Esophagus mucosa (tissue), 1 donor: ENCODE measurements around the gene ANKRD53. TPM values are rescaled to one million over a fixed set of nuclear protein-coding genes. Genes with fewer than 3 reads are reported as not detected.

Source experiments
- ATAC-seq: fragments of 200-7000 bp; cut with Tn5 transposase; one replicate; pipeline ENCODE4 v1.9.1; 2020
- total RNA-seq: library from RNA; stranded (reverse); gene quantifications from one replicate; pipeline ENCODE4 v1.2.4, GENCODE V29; 2023
- donor health status: DM: yes; HTN: yes; CAD: no.

The ANKRD53 gene, protein sequence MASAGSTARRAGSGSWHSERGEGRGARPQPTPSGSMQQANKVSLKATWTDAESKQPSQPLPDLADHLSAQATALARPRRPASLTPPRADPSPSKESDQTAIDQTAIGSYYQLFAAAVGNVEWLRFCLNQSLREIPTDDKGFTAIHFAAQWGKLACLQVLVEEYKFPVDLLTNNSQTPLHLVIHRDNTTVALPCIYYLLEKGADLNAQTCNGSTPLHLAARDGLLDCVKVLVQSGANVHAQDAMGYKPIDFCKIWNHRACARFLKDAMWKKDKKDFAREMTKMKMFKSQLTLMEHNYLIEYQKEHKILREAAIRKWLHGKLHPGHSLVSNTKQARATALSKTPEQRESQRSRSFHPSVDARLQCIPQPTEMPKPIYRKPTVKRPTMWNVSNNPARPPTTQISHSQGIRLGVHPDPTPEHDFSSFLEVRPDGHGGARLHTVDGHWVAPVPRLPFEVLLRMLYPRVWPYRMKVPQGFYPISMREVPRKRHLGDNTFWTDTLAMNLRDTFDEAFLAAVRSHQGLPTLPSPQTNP
- 0.40 TPM for total RNA-seq

DNA sequence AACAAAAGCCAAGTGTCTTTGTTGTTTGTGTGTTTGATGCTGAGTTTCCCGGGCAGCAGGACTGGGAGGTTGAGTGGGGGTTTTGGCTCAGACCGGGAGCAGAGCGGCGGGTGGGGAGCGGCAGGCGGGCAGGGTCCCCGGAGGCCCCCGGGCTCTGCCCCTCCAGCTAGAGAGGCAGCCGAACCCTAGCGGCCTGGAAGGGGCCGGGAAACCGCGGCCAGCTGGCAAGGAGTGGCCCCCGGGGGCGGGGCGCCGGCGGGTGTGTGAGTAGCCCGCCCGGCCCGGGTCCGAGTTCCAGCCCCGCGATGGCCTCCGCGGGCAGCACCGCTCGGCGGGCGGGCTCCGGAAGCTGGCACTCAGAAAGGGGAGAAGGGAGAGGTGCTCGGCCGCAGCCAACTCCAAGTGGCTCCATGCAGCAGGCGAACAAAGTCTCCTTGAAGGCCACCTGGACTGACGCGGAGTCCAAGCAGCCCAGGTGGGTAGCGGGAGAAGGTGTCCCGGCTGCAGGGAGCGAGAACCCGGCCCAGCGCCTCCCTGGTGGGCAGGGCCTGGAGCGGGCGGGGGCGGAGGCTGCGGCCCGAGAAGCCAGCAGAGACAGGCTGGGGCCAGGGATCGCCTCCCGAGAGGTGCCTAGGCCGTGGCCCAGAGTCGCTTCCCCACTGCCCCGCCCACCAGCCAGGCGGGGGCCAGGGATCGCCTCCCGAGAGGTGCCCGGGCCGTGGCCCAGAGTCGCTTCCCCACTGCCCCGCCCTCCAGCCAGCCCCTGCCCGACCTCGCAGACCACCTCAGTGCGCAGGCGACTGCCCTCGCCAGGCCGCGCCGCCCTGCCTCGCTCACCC, at the start of gene ANKRD53:
Gene ANKRD53 (plus strand): TSS at position 290 of the 839 bp plus-strand sequence. CDS start 16 bp downstream, at position 306.
- ATAC-seq, result peak; percentile 73

DNA sequence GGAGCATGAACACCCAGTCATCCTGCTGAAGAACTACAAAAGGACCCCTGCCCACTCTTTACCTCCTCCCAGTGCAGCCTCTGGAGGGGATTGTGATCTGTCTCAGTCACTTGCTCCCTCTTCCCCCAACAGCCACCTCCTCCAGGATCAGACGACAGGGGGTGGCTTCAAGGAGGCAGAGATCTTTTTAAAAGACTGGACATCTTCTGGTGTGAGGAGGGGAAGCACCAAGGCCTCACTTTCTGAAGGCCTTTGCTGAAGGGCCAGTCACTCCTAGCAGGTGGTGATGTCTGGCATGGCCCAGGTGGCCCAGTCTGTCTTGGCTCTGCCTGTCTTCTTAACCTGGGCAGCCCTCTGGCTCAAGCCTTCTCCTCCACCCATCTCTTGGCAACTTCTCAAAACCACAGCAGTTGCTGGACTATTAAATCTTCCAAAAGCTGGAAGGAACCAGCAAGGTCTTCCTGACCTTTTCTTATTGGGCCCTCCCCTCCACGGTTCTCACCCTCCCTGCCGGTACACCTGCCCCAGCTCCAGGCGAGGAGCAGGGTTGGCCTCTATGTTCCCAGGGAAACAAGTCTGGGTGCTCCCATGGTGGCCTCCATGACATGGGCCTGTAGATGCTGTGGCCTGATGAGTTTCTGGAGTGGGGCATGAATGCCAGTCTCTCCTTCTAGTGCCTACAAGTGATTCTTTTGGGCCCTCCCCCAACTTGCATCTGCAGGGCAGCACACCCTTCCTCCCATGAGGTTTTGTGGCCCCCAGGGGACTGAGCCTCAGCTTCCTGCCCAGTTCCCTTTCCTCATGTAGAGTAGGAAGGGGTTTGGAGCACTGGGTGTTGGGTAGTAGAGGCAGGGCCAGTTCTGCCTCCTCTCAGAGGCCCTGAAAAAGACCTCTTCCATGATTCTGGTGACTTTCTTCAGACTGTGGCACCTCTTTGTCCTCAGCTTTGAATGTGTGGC, 47.8 kb upstream of the ANKRD53 start:
- no peak for ATAC-seq

DNA sequence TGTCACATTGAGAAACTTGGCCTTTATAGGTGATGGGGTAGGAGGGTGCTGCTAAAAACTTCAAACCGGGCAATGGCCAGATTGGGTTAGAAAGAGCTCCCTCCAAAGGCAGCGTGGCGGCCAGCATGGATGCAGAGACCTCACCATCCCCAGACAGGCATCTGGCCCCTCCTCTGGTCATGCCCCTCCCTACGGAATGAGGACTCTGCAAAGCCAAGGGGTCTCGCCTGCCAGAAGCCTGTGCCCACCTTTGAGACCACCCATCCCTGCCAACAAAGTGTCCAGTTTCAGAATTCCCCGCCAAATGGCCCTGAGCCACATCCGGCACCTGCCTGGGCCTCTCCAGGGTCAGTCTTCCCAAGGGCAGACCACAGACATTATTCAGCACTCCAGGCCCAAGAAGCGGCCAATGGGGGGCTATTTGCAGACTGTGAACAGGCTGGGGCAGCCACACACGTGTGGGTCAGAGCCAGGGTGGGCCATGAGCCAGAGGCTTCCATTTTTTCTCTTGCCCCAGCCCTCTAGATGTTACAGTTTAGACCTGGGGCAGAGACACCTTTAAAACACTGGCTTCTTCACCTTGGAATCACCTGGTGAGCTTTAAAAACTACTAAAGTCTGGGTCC, 46.9 kb upstream of the ANKRD53 start:
- no peak for ATAC-seq

DNA sequence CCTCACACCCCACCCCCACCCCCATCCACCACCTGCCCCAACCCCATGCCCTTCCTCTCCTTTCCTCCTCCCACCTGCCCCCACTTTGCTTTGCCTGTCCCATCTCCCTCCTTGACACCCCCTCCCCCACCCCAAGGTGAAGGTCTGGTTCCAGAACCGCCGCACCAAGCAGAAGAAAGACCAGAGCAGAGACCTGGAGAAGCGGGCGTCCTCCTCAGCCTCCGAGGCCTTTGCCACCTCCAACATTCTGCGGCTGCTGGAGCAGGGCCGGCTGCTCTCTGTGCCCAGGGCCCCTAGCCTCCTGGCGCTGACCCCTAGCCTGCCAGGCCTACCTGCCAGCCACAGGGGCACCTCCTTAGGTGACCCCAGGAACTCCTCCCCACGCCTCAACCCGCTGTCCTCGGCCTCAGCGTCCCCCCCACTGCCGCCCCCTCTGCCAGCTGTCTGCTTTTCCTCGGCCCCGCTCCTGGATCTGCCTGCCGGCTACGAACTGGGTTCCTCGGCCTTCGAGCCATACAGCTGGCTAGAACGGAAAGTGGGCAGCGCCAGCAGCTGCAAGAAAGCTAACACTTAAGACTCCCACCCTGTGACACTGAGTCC, 45.7 kb upstream of the ANKRD53 start:
- no peak for ATAC-seq

DNA sequence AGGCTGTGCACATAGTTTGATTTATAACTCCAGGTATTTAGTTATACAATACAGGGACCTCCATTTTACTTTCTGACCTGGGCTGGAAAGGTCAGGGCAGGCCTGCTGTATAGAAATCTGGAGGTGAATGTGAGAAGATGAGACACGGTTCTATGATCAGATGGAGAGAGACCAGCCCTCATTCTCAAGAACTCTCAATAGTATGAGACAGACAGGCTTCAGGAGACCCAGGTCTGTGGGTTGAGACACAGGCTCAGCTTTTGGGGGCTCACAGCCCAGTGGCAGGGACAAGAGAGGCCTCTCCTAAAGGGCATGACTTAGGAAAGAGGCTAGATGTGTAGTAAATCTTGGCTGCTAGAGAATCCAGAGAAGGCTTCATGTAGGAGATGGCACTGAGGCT, 43.4 kb upstream of the ANKRD53 start:
- no peak for ATAC-seq

DNA sequence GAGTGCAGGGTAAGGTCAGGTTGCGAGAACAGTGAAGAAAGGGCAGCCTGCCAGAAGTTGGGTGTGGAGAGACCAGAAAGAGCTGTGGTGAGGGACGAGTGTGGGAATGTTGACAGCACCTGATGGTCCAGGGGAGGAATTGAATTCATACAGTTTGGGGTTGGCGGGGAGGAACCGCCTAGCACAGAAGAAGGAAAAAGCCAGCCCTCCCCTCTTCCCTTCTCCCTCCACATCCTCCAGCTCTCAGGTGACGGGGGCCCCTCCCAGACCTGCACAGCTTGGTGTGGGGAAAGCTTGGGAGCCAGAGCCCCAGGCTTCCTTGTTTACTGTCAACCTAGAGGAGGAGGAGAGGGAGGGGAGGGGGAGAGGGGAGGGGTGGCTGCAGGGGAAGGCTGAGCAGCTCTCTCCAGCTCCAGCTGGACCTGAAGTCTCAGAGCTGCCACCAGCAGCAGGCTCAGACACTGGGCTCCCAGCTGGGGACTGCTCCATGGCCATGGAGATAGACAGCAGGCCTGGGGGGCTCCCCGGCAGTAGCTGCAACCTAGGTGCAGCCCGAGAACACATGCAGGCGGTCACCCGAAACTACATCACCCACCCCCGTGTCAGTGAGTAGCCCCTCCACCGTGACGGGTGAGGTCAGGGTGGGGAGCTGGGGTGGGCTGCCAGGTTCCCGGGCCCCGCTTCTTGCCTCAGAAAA, 42.8 kb upstream of the ANKRD53 start, which contains the start of gene ATP6V1B1:
Gene ATP6V1B1 (plus strand): TSS at position 433 of the 697 bp plus-strand sequence. CDS start 55 bp downstream, at position 488.
- no peak for ATAC-seq

DNA sequence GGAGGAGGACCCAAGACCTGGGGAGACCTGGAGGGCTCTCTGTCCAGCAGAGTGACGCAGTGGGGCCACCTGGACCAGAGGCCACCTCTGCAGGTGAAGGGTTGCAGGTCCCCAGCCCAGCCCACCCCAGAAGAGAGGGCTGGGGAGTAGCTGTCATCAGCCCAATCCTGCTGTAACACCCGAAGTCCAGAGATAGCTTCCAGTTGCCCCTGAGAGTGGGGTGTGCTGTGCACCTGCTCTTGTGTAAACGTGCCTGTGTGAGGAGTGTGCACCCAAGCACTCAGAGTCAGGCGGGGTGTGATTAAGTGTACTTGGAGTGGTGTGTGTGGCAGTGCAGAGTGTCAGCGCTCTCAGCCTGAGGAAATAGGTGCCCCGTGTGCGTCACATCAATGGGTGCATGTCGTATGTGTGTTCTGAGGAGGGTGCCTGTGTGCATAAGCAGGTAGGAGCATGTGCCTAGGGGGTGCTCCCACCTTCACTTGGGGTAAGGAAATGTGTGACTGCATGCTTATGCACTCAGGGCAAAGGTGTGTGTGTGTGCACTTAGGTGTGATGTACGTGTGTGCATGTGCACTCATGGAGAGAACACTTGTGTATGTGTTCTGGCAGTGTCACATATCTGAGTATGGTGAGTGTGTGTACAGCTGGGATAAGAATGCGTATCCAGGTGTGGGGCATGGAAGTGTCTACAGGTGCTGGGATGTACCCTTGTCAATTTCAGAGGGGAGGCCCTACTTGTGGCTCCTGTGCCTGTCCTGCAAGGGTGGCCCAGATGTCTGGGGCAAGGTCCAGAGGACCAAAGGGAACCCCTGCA, 42.1 kb upstream of the ANKRD53 start:
- ATAC-seq, result peak; percentile 12

DNA sequence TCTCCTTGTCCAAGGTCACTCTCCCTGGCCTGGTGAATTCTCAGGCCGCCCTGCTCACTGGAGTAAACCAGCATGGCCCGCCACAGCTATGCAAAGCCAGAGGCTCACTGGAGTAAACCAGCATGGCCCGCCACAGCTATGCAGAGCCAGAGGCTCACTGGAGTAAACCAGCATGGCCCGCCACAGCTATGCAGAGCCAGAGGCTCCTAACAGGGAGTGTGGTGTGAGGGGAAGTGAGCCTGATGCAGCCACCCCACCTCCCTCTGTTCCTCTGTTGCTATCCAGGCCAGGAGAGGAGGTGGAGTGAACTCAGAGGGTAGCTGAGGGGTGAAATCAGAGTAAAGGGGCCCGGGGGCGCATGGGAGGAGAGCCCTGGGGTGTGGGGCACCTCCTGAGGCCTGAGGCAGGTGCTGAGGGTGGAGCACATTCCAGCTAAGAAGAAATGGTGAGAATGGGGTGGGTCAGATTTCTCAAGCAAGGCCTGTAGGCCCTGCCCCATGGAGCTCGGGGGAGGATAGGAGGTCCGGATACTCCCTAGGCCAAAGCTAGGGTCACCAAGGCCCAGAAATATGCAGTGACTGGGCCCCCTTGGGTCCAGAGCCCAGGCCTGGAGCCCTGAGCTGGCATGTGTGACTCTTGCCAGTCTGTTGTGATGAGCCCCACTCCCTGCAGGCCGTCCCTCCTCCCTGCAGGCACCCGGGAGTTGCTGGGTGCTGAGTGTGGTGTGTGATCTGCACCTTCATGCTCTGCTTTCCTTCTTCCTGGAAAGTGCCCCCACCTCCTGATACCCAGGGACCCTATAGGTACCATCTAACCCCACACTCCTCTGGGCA, 41.2 kb upstream of the ANKRD53 start:
- no peak for ATAC-seq

DNA sequence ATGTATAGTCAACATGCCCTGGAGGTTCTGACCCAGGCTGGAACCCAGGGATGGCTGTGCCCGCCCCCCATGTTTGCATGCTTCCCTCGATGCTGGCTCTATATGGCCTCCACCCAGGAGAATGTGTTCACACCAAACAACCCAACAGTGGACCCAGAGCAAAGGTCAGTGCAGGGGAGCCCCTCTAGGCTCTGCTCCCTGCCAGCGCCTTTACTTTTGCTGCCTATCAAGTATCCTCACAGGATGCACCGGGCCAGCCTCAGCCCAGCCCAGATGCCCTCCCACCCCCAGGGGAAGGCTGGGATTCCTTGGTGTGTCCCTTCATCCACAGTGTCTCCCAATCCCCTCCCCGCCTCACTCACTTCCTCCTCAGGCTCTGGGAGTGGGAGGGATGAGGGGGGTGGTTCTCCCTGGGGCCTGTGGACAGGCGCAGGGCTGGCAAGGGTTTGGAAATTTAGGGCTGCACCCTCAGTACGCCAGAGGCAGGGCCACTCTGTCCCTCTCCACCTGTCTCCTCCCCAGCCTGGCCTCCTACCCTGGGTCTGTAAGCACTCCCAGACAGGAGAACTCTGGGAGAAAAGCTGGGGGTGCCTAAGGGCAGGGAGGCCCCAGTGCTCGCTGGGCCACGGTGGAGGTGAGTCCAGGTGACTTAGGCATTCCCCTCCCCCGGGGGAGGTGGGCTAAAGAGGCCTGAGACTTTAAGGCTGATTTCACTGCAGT, 40.4 kb upstream of the ANKRD53 start:
- ATAC-seq, result no peak

DNA sequence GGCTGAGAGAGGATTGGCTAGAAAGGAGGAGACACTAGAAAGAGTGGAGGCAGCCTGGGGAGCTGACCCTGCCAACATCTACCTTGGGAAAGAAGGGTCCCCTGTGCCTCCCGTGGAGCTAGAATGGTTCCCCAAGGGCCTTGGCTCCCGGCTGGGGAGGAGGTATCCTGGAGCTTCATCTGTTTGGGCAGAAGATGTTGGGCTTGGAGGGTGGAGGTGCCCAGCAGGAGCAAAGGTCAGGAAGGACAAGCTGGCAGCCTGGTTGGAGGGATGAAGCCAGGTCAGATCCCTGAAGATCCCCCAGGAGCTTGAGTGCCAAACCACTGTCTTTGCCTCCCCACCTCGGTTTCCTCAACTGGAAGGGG, 39.9 kb upstream of the ANKRD53 start:
- no peak for ATAC-seq

DNA sequence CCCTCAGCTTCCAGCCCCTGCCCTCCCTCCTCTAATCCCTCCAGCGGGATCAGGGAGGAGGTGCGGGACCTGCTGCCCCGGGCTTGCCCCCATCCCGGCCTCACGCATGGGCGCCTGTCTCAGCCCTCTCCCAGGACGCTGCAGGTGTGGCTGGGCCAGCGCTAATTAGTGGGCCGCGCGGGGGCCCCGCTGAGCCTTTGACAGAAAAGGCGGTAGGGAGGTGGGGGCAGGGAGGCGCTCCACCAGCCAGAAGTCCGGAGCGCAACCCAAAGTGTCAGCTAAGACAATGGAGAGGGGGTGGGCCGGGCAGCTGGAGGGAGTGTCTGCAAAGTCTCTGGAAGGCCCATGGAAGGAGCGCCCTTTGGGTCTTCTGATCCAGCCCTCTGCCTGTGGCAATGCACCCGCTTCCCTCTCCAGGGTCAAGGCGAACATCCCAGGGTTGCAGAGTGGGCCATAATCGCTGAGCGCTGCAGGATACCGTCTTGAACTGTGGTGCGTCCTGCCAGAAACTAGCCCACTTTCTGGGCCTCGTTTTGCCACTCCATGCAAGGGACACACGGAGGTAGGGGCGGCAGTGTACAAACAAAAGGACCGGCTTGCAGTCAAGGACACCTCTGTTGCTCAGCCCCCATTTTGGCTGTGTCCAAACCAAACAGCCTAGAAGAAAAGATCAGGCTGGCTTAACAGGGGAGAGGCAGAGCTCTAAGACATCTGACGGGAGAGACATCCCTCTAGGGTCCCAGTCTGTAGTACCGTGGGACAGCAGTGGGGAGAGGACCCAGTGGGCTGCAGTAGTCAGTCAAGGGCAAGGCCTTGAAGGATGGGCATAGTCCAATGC, 39.2 kb upstream of the ANKRD53 start:
- ATAC-seq, result no peak

DNA sequence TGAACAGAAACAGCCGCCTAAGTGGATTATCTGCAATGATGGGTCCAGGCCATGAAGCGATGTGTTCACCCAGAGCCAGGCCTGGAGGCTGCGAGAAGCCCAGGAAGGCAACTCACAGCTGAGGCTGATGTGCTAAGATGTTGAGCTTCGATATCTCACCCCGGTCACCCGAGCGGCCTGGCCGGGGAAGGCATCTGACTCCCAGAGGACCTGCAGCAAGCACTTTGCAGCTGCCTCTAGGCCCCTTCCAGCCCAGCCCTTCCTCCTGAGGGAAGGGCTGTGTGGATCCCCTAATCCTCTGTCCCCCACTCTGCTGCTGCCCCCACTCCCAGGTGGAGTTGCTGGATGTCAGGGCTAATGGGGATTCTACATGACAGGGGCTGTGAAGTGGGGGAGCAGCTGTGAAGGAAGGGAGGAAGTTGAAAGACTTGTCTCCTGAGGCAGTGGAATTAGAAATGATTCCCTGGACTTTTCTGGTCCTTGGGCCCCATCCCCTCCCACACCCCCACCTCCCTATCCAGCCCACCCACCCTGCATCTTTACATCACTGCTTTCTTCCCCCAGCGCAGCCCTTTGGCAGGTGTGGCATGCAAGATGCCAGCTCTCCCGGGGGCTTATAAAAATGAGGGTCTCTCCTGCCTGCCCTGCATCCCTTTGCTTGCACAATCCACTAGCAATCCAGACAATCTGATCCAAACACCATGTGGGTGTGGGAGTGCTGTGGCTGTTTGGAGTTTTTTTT, 38.4 kb upstream of the ANKRD53 start:
- no peak for ATAC-seq

DNA sequence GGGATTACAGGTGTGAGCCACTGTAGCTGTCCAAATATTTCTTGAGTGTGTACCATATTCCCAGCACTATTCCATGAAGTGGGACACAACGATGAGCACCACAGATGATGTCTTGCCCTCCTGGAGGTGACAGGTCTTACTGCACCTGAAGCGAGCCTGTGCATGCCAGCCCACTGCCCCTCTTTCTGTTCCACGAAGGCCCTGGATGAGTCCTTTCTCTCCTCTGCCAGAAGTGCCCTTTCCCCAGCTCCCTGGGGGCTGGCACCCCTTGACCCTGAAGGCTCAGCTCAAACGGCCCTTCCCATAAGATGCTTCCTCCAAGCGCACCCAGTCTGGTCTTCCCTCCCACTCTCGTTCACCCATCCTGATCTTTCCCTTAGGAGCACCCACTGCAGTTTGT, 37.2 kb upstream of the ANKRD53 start:
- ATAC-seq, result no peak

DNA sequence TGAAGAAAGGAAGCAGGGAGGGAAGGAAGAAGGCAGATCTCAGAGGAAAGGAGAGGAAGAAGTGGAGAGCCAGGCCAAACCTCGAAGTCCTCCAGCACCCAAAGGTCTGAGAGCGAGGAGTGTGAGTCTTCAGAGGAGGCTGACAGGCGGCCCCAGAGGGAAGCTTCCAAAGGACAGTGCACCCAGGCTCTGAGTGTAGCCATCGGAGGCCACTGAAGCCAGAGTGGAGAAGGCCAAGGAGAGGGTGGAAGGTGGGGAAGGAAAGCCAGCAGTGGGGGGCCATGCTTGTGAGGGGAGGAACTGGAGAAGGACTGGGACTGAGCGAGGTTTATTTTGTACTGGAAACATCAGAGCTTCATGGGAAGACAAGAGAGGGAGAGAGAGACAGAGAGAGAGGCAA, 36.7 kb upstream of the ANKRD53 start:
- no peak for ATAC-seq

DNA sequence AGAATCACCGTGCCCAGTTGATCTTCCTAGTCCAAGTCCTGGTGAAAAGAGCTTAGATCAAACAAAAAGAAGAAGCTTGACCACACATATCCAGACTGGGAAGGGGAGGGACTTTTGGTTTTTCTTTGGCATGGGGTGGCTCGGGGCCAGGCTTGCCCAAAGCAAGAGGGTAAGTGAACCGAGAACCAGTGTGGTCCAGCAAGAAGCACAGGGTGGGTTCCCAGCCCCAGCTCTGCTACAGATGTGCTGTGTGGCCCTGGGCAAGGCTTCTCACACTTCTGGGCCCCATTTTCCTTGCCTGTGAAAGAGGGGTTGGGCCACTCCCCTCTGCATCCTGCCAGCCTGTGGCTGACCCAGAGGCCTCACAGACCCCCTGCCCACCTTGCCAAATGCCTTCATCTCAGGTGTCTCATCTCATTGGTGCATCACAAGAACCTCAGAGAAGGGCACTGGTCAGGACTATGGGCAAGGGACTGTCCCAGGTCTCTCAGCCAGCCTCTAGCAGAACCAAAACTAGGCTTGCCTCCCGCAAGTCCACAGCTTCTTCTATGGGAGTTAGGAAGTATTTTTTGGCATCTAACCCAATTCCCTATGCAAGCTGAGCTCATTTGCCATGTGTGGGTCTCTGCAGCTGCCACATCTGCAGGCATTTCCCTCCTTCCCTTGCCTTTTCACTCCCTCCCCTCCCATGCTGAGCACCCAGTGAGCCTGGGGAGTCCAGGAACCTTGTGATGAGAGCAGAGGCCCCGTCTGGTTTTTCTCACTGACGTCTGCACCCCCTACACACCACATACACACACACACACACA, 35.8 kb upstream of the ANKRD53 start:
- ATAC-seq, result no peak
